Activated CD8-positive, alpha-beta memory T cell treated with anti-CD3 and anti-CD28 coated beads, Interleukin-2, amount 50 U/mL, for 24 hours (primary cell): Measurements from ENCODE around the gene CDH2.

Experiments
- DNase-seq: peaks from one replicate; pipeline ENCODE4 v3.0.0-alpha.2; 2020; ENCODE audit errors: extremely low read depth

CDH2 gene

DNA sequence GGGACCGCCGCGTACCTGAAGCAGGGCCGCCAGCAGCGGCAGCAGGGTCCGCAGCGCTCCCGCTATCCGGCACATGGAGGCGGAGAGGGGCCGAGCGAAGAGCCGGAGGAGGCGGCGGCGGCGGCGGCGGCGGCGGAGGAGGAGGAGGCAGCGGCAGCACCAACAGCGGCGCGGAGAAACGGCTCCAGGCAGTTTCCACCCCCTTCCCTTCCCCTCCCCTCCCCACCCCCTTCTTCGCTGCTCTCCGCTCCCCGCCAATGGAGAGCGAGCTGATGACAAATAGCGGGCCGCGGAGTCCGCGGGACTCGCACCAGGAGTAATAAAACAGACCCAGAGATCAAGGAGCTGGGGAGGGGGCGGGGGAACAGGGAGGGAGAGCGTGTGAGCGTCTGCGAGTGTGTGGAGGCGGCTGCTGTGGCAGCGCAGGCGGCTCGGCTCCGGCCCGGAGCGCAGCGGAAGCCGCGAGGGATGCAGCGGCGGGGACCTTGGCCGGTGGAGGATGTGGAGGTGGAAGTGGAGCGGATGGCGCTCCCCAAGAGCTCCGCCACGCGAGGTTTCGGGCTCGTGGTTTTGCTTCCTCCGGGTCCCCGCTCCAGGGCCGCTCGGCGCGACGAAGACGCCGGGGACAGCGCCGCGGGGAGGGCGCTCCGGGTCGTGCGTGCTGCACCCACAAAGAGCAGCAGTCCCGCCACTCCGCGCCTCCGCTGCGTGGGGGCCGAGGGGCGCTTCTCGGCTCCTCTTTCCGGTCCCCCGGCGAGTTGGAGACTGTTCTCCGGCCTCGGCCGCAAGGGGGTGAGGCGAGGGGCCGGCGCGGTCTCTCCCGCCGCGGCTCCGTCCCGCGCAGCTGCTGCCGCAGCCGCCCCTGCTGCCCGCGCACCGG, at the start of gene CDH2:
TSS of gene CDH2 (minus strand) at position 183 of the 880 bp plus-strand sequence. CDS start at position 75, 108 bp downstream.
- no peak for DNase-seq

DNA sequence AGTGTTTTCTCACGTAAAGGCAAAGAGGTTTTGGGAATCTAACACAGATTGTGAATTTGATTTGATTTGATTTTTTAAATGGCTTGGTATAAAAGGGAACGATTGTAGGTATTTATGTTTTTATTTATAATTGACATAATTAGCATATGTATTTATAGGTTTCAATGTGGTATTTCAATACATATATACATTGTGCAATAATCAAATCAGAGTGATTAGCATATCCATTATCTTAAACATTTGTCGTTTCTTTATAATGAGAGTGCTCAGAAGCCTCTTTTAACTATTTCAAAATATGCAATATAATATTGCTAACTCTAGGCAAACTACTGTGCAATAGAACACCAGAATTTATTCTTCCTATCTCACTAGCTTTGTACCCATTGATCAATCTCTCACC, 35.1 kb upstream of the CDH2 start:
- no peak for DNase-seq

DNA sequence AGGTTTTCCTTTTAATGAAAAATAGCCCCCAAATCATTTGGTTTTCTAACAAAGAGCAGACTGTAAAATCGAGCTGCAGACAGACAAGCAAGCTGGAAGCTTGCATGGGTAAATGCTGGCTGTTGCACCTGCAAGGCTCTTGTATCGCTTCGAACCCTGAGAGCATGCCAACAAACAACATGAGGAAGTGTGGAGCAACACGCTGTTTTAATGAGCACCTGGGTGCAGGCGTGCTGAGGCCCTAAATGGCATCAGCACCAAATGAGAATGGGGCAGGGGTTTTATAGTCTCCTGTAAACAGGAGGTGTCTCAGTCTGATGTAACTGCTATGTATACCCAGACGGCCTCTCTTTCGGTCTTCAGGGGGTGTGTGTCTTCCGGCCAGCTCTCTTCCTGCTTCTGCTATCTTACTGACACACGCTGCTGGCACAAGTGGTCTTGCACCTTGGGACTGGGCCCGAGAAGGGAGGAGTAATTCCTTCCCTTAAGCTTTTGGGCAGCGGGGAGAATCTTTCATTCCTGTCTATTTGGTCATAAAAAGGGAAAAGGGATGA, 31.9 kb upstream of the CDH2 start:
- no peak for DNase-seq

DNA sequence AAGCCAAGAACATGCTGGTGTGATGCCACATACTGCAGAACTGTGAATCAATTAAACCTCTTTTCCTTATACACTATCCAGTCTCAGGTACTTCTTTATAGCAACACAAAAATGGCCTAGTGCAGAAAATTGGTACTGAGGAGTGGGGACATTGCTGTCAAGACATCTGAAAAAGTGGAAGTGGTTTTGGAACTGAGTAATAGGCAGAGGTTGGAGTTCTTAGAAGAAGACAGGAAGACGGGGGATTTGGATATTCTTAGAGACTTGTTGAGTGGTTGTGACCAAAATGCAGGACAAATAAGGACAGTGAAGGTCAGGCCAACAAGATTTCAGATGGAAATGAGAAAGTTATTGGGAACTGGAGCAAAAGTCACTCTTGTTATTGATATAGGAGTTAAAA, 31.3 kb upstream of the CDH2 start:
- DNase-seq, result no peak

DNA sequence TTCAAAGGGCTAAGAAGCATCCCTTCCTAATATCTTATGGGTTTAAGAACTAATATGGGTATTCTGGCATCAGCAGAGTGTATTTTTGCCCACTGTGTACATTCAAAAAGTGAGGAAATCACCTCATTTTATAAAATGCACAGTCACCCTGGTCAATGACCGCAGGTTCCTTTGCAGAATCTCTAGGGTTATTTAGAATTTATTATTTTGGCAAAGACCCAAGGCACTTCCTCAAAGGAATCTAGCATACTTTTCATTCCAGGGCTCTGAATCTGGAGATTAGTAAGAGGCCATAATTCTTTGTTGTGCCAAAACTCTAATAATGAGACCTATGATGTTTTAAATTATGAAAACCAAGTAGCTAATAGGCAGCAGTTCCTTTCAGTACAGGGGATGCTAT, 27.2 kb upstream of the CDH2 start:
- no peak for DNase-seq

DNA sequence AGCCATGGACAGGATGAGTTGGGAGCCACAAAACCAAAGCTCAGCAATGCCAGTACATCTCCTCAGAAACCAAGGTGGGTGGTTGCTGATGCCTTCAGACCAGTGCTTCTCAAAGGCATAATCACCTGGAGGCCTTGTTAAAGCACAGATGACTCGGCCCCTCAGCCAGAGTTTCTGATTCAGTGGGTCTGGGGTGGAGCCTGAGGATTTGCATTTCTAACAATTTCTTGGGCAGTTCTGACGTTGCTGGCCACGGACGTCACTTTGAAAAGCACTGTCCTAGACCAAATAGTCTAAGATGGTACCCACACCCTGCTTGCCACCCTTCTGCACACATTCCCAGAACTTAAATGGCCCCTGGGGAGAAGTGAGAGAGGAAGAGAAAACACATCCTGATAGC, 24.1 kb upstream of the CDH2 start:
- no peak for DNase-seq

DNA sequence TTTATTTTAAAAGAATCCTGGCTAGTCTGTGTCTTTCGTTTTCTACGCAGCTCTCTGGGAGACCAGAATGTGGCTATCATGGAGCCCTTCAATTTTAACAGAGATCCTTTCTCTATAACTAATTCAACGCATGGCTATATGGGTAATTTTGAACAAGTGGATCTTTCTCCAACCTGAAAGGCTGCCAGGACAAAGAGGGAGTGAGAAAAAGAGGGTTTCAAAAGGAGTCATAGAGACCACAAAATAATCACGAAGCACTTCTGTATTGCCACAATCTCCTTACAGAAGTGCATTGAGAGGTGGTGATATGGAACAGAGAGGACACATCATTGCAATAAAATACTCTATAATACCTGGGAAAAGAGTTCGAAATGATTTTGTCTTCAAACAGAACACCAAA, 21.7 kb upstream of the CDH2 start:
- DNase-seq, result no peak

DNA sequence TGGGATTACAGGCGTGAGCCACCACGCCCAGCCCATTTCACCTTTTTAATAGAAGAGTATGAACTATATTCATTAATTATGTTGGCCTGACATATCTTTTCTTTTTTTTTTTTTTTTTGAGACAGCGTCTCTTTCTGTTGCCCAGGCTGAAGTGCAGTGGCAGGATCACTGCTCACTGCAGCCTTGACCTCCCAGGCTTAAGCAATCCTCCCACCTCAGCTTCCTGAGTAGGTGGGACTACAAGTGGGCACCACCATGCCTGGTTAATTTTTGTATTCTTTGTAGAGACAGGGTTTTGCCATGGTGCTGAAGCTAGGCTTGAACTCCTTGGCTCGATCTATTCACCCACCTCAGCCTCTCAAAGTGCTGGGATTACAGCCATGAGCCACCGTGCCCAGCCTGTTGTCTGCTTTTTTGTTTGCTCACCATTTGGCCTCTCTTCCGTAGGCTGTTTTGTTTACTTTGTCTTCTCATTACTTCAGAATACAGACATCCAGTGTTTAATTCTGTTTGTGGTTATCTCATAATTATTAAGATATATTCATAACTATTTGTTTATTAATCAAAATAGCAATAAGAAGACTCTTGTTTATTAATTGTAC, 16.3 kb upstream of the CDH2 start:
- no peak for DNase-seq

DNA sequence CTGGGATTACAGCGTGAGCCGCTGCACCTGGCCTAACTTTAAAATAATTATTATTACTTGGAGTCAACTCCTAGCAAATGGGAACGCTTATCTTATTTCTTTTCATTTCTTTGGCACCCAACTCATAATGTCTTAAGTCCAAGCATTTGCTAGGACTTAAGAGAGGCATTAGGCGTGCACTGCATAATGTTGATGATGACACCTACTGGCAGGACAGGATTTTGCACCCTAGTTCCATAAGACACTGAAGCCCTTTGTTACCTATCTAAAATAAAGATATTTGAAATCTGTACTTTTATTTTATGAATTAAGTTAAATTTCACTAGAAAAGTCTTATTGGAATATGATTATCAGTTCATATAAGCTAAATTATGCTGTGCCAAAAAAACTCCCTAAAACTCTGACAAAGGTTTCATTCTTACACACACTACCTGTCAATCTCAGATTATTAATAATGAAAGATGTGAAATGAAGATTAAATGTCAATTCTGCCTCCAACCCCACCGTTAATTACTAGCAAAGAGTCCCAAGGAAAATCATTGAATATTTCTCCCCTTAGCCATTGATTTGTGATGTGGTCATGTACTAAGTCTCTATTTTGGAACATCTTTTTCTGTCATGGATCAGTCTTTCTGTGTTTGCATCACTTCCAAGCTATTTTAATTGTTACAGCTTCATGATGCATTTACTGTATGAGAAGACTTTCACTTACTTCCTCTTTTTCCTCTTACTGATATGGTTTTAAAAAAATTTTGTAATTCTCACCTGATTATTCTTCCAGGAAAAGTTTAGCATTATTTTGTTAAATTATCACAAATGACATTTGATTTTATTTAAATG, 12.7 kb upstream of the CDH2 start:
- DNase-seq, result no peak

DNA sequence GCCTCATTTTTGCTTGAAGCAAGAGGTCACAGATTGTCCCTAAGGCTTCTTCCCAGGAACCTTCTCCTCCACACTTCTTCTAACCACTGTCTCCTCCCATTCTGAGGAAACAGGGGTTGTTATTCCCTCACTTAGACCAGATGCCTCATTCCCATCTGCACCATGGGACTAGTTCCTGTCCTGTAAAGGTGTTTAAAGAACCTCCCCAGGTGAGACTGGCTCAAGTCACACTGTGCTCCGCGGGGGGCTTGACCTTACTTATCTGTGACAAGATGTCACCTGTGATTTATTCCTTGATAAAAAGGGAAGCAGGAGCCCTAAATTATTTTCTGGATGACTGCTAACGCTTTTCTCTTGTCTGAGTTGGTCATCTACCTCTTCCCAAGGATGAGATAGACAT, 8.2 kb upstream of the CDH2 start:
- DNase-seq, result no peak

DNA sequence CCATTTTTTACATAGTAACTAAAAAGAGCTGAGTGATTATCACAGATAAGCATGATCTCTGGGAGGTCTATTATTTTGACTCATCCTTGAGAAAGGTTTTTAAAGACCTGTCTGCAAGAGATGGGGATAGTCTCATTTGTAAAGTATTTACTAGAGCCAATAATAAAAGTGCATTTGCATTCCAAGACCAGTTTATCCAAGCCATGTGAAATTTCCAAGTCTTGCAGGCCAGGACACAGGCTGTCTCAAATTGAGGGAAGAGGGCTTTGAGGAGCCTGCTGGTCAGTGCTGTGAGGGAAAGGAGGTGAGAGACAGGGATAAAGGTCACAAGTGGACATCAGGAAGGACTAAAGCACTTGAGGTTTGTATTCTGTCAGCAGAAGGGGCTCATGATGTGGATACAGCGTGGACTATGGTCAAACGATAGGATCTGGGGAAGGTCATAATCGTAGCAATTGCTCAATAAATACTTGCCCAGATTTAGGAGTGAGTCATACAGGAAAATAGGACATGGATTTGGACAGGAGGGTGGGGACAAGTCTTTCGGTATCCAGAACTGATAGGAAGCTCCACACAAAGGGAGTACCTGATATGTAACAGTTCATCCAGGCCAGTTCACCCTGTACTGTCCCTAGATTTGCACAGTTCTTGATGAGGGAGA, 6.6 kb upstream of the CDH2 start:
- DNase-seq, result no peak

DNA sequence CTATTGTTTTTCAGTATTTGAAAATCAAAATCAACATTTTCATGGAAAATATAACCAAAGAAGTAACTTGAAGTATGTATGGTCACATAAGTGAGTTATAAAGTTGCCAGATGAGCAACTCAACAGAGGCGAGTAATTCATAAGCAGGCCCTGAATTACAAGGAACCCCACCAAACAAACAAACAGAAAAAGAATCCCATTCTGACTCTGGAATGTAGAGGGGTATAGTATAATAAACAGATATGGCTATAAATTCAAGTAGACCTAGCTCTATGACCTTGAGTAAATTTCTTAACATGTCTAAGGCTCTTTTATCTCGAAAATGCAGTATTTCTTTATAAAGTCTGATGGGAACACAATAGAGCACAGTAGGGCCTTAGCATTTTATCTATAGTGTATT, 4.7 kb upstream of the CDH2 start:
- DNase-seq, result no peak

DNA sequence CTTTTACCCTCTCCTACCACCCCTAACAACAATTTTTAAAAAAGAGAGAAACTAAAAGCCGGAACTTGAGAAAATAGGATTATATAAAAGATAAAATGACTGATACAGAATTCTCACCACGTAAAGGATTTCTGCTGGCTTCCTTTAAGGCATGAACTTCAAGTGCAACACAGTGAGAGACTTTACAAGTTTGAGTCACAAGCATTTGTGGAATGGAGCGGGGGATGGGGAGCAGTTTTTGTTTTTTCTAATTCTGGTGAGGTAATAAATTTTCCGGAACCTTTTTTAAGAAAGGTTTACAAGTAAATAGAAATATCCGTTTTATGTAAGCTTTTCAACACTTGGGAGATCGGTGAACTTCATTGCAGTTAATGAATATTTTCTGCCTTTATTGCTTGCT, 1.8 kb upstream of the CDH2 start:
- DNase-seq, result no peak

DNA sequence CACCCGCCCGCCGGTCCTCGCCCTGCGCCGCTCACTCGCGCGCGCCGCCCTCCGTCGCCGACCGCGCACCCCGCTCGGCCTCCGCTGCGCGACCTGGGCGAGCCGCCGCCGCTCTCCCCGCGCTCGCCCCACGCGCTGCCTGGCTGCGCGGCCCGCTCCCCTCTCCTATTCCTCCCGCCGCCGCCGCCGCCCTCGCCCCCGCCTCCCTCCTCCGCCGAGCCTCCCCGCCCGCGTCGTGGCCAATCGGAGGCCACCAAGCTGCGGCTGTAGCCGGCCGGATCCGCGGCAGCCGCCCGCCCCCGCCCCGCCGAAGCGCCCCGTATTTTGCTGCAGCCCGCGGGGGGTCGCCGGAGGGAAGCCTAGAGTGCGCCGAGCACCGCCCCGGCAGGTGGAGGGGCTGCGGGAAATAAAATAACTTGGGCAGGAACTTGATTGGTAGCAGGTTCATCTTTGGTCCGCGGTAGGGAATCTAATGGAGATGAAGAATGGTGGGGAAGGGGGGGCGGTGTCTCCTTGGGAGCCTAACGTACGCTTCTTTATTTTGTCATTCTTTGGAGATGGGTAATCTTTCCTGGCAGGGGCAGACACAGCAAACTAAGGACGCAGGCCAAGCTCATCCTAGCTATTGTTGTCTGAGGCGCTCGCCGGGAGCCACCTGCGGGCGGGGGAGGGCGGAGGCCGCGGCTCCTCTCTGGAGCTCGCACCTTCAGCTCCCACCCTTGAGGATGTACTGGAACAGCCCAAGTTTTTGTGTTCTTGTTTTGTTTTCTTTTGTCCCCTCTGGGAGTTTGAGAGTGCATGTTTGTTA, 1.1 kb upstream of the CDH2 start:
- DNase-seq, result no peak

DNA sequence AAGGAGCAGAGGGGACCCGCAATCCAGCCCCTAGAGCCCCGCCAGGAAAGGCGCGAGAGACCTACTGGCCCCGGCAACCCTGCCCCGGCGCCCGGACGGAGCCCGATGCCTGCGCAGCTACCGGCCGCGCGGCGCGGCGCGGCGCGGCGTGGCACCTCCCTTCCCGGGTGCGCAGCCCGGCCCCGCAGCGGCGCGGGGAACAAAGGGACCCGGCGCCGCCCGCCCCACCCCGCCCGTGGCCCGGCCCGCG, 307 bp downstream of the CDH2 start:
- no peak for DNase-seq

DNA sequence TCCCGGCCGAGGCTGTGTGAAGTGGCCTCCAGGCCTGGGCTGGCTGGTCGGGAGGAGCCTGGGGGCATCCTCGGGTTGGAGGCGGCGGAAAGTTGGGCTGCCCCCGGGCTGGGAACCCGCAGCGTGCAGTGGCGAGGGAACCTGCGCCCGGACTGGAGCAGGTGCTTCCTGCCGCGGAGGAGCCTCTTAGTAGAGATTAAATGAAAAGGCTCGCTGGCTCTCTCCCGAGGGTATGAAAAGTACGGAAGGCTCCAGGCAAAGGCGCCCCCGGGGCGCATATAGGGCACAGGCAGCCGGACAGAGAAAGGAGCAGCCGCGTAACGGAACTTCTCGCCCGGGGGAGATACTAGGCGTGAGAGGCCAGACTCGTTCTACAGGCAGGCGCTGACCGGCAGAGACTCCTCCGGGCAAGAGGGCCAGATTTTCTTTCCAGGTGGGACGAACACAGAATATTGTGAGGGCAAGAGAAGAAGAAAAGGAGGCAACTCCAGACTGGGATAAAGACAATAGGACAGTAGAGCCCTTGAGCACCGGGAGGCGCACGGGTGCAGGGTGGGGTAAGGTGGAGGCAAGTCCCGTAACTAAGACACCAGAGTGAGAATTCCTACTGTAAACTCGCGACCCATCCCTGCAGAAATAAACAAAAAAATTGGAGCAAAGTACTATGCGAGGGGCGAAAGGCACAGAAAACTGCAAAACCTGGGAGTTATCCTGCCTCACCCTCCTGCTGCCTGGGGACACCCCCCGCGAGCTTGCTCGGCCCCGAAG, 816 bp downstream of the CDH2 start:
- DNase-seq, result no peak

DNA sequence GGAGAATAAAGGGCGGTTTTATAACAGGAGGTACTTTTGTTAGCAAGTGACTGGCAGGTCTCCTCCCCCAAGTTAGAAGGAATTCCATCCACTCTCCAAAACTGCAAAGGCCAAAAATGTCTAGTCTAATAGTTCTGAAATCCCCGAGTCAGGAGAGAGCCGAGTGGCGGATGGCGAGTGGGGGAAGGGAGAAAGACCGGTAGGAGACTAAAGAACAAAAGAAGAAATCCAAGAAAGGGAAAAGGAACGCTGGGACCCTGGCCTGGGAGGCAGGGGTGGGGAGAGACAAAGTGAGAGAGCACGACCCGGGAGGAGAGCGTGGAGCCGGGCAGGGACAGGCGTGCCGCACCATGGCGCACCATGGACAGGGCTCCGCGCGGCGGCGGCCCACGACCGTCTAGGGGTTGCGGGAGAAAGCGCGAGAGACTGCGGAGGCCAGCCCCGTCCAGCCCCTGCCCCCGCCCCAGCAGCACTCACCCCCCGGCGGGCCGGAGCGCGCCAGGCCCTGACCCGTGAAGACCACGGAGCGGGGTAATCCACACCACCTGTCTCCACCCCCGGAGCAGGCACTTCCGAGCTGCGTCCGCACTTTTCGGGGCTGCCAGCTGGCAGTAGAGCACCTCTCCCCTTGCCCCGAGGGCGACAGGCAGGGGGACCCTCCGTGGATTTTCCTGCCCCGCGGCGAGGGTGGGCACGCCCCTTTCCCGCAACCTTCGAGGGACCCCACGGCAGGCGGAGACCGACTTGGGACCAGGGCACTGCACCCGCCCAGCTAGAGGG, 1.6 kb downstream of the CDH2 start:
- no peak for DNase-seq

DNA sequence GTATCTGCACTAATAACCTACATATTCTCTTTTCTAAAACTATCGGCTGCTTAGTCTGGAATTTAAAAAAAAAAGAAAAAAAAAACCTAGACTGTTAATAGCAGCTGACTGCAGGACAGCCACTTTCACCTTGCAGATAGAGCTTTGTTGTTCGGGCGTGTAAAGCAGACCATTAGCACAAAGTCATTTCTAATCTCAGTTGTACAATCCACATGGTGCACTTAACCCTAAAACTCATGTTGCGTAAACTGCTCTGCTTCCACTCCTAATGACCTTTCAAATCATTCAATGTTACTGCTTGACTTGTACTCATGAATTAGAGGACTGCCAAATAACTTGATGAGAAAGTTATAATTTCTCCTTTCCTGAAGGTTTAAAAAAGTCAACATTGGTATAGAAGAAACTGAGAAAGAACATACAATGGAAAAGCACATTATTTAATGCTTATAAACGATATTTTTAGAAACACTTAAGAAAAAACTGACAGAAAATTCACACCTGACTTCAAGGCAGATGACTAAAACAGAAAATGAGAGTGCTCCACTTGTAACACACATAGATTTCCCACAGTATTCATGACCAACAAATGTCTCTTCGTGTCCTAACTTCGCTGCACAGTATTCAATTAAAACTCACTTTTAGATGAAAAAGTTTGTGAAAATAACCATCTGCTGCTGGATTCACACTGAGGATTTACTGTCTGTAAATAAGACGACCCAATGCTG, 2.6 kb downstream of the CDH2 start:
- DNase-seq, result no peak

DNA sequence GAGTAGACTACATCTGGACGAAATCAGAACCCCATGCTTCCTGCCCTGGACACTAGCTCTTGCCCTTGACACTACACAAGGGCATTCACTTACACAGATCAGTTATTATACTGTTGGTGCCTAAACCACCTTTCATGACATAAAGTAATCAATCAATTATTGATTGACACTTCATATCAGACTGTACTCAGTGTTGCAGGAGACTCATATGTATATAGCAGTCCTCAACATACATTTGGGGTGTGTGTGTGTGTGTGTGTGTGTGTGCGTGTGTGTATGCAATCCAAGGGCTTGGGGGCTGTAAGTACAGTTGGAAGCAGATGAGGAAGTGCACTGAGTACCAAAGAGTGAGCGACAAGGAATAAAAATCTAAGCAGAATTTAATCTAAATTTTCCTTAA, 5.1 kb downstream of the CDH2 start:
- DNase-seq, result no peak
